ENCODE results near the gene MAP1A.
A peak's percentile ranks its signal among the peaks of the same experiment; 100 is the strongest.

The MAP1A gene

DNA sequence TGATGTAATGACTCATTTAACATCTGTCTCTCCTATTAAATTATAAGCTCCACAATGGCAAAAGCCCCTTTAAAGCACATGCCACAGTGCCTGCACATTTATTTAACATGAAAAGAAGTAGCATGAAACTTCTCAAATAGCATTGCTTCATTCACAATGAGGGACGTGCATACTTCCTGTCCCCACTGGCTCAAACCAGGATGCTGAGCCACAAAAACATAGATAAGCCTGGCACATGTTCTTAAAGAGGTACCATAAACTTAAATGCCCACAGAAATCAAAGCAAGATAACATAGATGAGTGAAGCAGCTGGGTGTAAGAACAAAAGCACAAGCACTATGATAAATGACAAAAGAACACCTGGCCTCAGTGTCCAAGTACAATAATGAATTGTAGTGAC lies 28.2 kb upstream of the MAP1A start:
- H3K79me2 ChIP-seq (ENCODE audit: low read length), result peaks cover 9% of the 10 kb centered on the region
- no peak overlapping the region for H3K27ac ChIP-seq (ENCODE audit: low read length)
- peaks cover 15% of the 10 kb centered on the region for H3K4me1 ChIP-seq (ENCODE audit: low read length)
- TF ChIP-seq, protein P1, sequence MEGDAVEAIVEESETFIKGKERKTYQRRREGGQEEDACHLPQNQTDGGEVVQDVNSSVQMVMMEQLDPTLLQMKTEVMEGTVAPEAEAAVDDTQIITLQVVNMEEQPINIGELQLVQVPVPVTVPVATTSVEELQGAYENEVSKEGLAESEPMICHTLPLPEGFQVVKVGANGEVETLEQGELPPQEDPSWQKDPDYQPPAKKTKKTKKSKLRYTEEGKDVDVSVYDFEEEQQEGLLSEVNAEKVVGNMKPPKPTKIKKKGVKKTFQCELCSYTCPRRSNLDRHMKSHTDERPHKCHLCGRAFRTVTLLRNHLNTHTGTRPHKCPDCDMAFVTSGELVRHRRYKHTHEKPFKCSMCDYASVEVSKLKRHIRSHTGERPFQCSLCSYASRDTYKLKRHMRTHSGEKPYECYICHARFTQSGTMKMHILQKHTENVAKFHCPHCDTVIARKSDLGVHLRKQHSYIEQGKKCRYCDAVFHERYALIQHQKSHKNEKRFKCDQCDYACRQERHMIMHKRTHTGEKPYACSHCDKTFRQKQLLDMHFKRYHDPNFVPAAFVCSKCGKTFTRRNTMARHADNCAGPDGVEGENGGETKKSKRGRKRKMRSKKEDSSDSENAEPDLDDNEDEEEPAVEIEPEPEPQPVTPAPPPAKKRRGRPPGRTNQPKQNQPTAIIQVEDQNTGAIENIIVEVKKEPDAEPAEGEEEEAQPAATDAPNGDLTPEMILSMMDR (IDR thresholded peaks at IDR 0.05; ENCODE audit: low read depth, low read length), result no peak
- no peak for TF ChIP-seq EZH2phosphoT487 (IDR thresholded peaks at IDR 0.05; ENCODE audit: low read depth)
- no peaks in the 10 kb centered on the region for H3K27me3 ChIP-seq (ENCODE audit: low read depth, low read length)
- no peak overlapping the region for H3K4me2 ChIP-seq (ENCODE audit: low read length)
- no peak overlapping the region for H2AFZ ChIP-seq (ENCODE audit: low read depth, low read length)
- H3K4me3 ChIP-seq (ENCODE audit: low read length), result no peak overlapping the region
- H3K36me3 ChIP-seq (replicated peaks; ENCODE audit: low read depth, low read length), result peaks cover 28% of the 10 kb centered on the region
- H3K9ac ChIP-seq (ENCODE audit: low read length), result no peak overlapping the region
- no peaks in the 10 kb centered on the region for H3K9me3 ChIP-seq (ENCODE audit: insufficient read depth, low read length)
- H4K20me1 ChIP-seq (ENCODE audit: insufficient read depth, low read length), result no peaks in the 10 kb centered on the region

DNA sequence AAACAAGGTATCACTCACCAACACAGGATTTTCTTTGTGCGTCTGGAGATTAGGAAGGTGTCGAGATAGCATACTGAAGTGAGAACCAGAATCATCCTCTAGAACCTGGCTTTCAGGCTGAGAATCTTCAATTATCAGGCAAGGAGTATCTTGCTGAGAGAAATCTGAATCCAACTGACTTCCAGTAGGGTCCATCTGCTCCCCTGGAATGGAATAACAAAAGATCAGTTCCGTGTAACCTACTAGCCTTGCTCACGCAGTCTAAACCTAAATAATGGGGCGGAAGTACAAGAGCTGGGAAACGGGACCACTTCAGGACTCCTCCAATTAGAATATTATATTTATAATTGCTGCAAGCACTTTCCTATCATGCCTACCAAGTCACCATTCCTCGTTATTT lies 25.1 kb upstream of the MAP1A start:
- Histone ChIP-seq H3K4me2 (ENCODE audit: low read length) (peak overlapping the region; percentile 95), H3K27ac (ENCODE audit: low read length) (no peak overlapping the region), H3K27me3 (ENCODE audit: low read depth, low read length) (no peaks in the 10 kb centered on the region), H3K79me2 (ENCODE audit: low read length) (peaks cover 9% of the 10 kb centered on the region), H2AFZ (ENCODE audit: low read depth, low read length) (peak overlapping the region; percentile 59; the same call in 1 of the 2 replicates), H4K20me1 (ENCODE audit: insufficient read depth, low read length) (no peaks in the 10 kb centered on the region), H3K4me1 (ENCODE audit: low read length) (peaks cover 25% of the 10 kb centered on the region), H3K36me3 (replicated peaks; ENCODE audit: low read depth, low read length) (peaks cover 28% of the 10 kb centered on the region), H3K9me3 (ENCODE audit: insufficient read depth, low read length) (no peaks in the 10 kb centered on the region), H3K4me3 (ENCODE audit: low read length) (peak overlapping the region; percentile 83), H3K9ac (ENCODE audit: low read length) (peak overlapping the region; percentile 72)
- TF ChIP-seq, protein P1 (IDR thresholded peaks at IDR 0.05; ENCODE audit: low read depth, low read length), result no peak
- no peak for TF ChIP-seq EZH2phosphoT487 (IDR thresholded peaks at IDR 0.05; ENCODE audit: low read depth)

DNA sequence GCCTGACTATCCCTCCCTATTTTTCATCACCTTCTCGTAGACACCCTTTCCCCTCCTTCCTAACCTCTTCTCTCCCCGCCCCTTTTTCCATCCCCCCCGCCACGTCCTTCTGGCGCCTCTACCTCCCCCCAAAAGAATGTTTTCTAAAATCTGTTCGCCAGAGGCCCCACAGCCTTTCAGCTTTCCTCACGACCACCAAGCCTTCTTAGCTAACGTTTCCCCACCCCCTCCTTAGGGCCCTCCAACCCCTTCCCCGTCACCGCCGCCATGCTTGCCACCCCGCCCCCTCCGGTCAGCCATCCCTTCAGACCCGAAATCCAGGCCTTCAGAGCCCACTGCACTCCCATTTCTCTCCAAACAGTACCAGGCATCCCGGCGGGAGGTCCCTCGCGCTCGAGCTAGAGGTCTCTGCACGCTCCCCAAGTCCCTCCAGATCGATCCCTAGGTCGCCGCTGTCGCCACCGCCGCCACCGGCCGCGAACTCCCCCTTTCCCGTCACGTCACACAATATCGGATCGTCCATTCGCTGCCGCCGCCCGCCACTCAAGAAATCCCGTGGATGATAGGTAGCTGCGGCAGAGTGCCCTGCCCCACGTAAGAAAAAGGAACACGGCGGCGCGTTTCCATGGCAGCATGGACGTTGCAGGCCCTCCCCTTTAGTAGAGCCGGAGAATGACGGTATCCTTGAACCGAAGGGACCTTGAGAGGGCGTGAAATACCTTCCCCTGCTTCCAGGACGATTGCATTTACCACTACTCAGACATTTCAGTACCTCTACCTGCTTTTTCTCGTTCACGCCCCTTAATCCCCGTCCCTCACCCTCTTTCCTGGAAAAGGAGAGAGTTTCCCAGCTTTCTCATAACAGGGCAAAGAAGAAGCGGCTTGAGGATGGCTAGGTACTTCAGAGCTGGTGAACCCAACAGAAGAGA lies 24.5 kb upstream of the MAP1A start, which contains the start of gene TP53BP1:
Gene TP53BP1 (minus strand): TSS at position 484 of the 929 bp plus-strand sequence. CDS start 113 bp downstream, at position 371.
- peak within 1 kb of the TSS; percentile 72 for H3K9ac ChIP-seq (ENCODE audit: low read length)
- peaks cover 25% of the 10 kb centered on the region for H3K36me3 ChIP-seq (replicated peaks; ENCODE audit: low read depth, low read length)
- no peaks in the 10 kb centered on the region for H4K20me1 ChIP-seq (ENCODE audit: insufficient read depth, low read length)
- no peaks in the 10 kb centered on the region for H3K27me3 ChIP-seq (ENCODE audit: low read depth, low read length)
- no peaks in the 10 kb centered on the region for H3K9me3 ChIP-seq (ENCODE audit: insufficient read depth, low read length)
- TF ChIP-seq, protein P1 (IDR thresholded peaks at IDR 0.05; ENCODE audit: low read depth, low read length), result no peak
- no peak for TF ChIP-seq EZH2phosphoT487 (IDR thresholded peaks at IDR 0.05; ENCODE audit: low read depth)
- peaks cover 9% of the 10 kb centered on the region for H3K79me2 ChIP-seq (ENCODE audit: low read length)
- H3K4me3 ChIP-seq (ENCODE audit: low read length), result peak within 1 kb of the TSS; percentile 83
- peak within 1 kb of the TSS; percentile 95 for H3K4me2 ChIP-seq (ENCODE audit: low read length)
- H3K27ac ChIP-seq (ENCODE audit: low read length), result peak within 1 kb of the TSS; percentile 76
- H2AFZ ChIP-seq (ENCODE audit: low read depth, low read length), result peak within 1 kb of the TSS; percentile 98
- peaks cover 25% of the 10 kb centered on the region for H3K4me1 ChIP-seq (ENCODE audit: low read length)

DNA sequence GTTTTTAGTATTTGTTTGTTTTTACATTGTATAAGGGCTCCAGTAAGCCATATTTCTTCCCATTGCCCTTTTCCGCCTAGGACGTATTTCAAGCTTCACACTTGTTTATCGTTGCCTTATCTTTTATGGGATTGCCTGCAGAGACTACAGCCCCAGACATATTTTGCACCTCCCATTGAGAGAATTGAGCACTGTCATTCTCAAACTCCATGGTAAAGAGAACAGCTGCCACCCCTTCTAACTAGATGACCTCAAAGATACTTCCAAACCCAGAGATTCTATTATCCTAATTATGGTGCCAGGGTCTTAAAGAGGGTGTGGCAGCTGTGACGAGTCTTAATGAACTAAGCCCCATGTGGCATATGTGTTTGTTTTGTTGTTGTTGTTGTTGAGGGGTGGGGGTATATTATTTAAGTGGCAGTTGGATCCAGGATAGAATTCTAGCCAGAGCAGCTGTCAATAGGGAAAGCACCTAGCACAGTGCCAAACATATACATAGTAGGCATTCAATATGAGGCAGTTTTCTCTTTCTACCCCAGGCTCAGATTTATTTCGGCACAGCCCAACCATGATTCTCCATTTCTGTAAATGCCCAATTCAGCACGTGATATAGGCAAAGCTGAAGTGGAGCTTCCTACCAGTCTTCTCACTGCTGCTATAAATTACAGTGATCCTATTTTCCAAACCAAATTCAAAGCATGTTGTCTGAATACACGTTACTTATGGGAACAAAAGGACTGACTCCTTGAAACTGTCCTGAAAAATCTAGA lies 23.5 kb upstream of the MAP1A start:
- Histone ChIP-seq H2AFZ (ENCODE audit: low read depth, low read length) (peak overlapping the region; percentile 98), H3K9me3 (ENCODE audit: insufficient read depth, low read length) (no peaks in the 10 kb centered on the region), H3K27ac (ENCODE audit: low read length) (peak overlapping the region; percentile 76), H3K36me3 (replicated peaks; ENCODE audit: low read depth, low read length) (peaks cover 18% of the 10 kb centered on the region), H3K4me3 (ENCODE audit: low read length) (peak overlapping the region; percentile 83), H3K79me2 (ENCODE audit: low read length) (peaks cover 9% of the 10 kb centered on the region), H3K9ac (ENCODE audit: low read length) (peak overlapping the region; percentile 67), H3K4me1 (ENCODE audit: low read length) (peaks cover 25% of the 10 kb centered on the region), H3K4me2 (ENCODE audit: low read length) (peak overlapping the region; percentile 93), H4K20me1 (ENCODE audit: insufficient read depth, low read length) (no peaks in the 10 kb centered on the region), H3K27me3 (ENCODE audit: low read depth, low read length) (no peaks in the 10 kb centered on the region)
- TF ChIP-seq, protein P1 (IDR thresholded peaks at IDR 0.05; ENCODE audit: low read depth, low read length), result no peak
- TF ChIP-seq EZH2phosphoT487 (IDR thresholded peaks at IDR 0.05; ENCODE audit: low read depth), result no peak
